DLD1 (cell line): Measurements from ENCODE around the gene SSTR3.

Experiments used
- in situ Hi-C: cut with HindIII; loops from 2 replicates; pipeline ENCODE4 v1.10.0; 2017; ENCODE audit warnings: low sequenced_read_pairs

Gene SSTR3

GRCh38 chr22:37198258-37199102, 13.8 kb downstream of the SSTR3 start:
- in situ Hi-C loops = no loop called here

- in situ Hi-C loops = no loop called here
These were observed 14.6 kb downstream of the SSTR3 start for GRCh38 chr22:37197451-37198257.

GRCh38 chr22:37196539-37197450, 15.5 kb downstream of the SSTR3 start:
- in situ Hi-C loops = no loop called here

GRCh38 chr22:37195921-37196320, 16.4 kb downstream of the SSTR3 start:
- in situ Hi-C loops = no loop called here

- in situ Hi-C loops = no loop called here
These were observed 17.5 kb downstream of the SSTR3 start for GRCh38 chr22:37194750-37195149.

GRCh38 chr22:37193629-37194191, 18.6 kb downstream of the SSTR3 start:
- in situ Hi-C loops = no loop called here

GRCh38 chr22:37192741-37193140, 19.5 kb downstream of the SSTR3 start:
- in situ Hi-C loops = no loop called here

- in situ Hi-C loops = no loop called here
These were observed 20.1 kb downstream of the SSTR3 start for GRCh38 chr22:37192204-37192603.

- in situ Hi-C loops = no loop called here
These were observed 22.0 kb downstream of the SSTR3 start for GRCh38 chr22:37190262-37190780.

GRCh38 chr22:37188901-37189466, 23.3 kb downstream of the SSTR3 start:
- in situ Hi-C loops = loop anchor here (5.0 to 10.0 kb wide), 2 partner anchors 73 to 134 kb away; partner anchors contain the start of gene KCTD17

GRCh38 chr22:37187891-37188761, 24.2 kb downstream of the SSTR3 start, which contains the start of gene C1QTNF6:
Gene C1QTNF6, minus strand, starts transcription at chr22:37188247. Its CDS starts 34 bp downstream, at chr22:37188213.
- in situ Hi-C loops = loop anchor here (5.0 to 10.0 kb wide), 2 partner anchors 74 to 133 kb away; partner anchors contain the start of gene KCTD17

GRCh38 chr22:37187552-37187890, 24.8 kb downstream of the SSTR3 start:
- in situ Hi-C loops = loop anchor here (5.0 to 10.0 kb wide), 2 partner anchors 75 to 133 kb away; partner anchors contain the start of gene KCTD17

- in situ Hi-C loops = loop anchor here (5.0 to 10.0 kb wide), 2 partner anchors 75 to 132 kb away; partner anchors contain the start of gene KCTD17
These were observed 25.2 kb downstream of the SSTR3 start for GRCh38 chr22:37186997-37187522.

GRCh38 chr22:37186228-37186996, 25.9 kb downstream of the SSTR3 start:
- in situ Hi-C loops = loop anchor here (5.0 to 10.0 kb wide), 2 partner anchors 76 to 132 kb away; partner anchors contain the start of gene KCTD17

GRCh38 chr22:37185646-37186227, 26.5 kb downstream of the SSTR3 start:
- in situ Hi-C loops = loop anchor here (5.0 to 10.0 kb wide), 2 partner anchors 77 to 131 kb away; partner anchors contain the start of gene KCTD17

- in situ Hi-C loops = loop anchor here (5.0 to 10.0 kb wide), 2 partner anchors 77 to 130 kb away; partner anchors contain the start of gene KCTD17
These were observed 27.3 kb downstream of the SSTR3 start for GRCh38 chr22:37184816-37185541.
